GM21619 (cell line): ENCODE data around the gene CNKSR3.

Experiments
- ATAC-seq: cut with Tn5 transposase; IDR thresholded peaks from one replicate; pipeline ENCODE4 v1.9.1; 2021; ENCODE audit not compliant: unreplicated experiment

The CNKSR3 gene

GRCh38 chr6:154479771-154480639 lies 30.5 kb downstream of the CNKSR3 start:
- ATAC-seq = no peak

GRCh38 chr6:154479351-154479769 lies 31.1 kb downstream of the CNKSR3 start:
- no peak for ATAC-seq

- ATAC-seq = no peak
Observed at GRCh38 chr6:154478701-154479060, 31.8 kb downstream of the CNKSR3 start.

GRCh38 chr6:154478021-154478700 lies 32.3 kb downstream of the CNKSR3 start:
- no peak for ATAC-seq

GRCh38 chr6:154476494-154476893 lies 34.0 kb downstream of the CNKSR3 start:
- ATAC-seq = no peak

GRCh38 chr6:154474648-154475428 lies 35.6 kb downstream of the CNKSR3 start:
- ATAC-seq = no peak

- no peak for ATAC-seq
Observed at GRCh38 chr6:154473324-154473723, 37.2 kb downstream of the CNKSR3 start.

GRCh38 chr6:154471609-154472362 lies 38.7 kb downstream of the CNKSR3 start:
- ATAC-seq = no peak

GRCh38 chr6:154469306-154469935 lies 41.1 kb downstream of the CNKSR3 start:
- ATAC-seq = no peak

GRCh38 chr6:154468760-154469159 lies 41.7 kb downstream of the CNKSR3 start:
- ATAC-seq = no peak

GRCh38 chr6:154466971-154467679 lies 43.4 kb downstream of the CNKSR3 start:
- ATAC-seq = no peak

GRCh38 chr6:154466139-154466538 lies 44.3 kb downstream of the CNKSR3 start:
- ATAC-seq = no peak

- ATAC-seq = no peak
Observed at GRCh38 chr6:154463573-154464419, 46.7 kb downstream of the CNKSR3 start.

GRCh38 chr6:154462425-154462824 lies 48.1 kb downstream of the CNKSR3 start:
- no peak for ATAC-seq

- no peak for ATAC-seq
Observed at GRCh38 chr6:154461348-154461747, 49.1 kb downstream of the CNKSR3 start.

GRCh38 chr6:154460306-154461071 lies 50.0 kb downstream of the CNKSR3 start:
- ATAC-seq = no peak

- ATAC-seq = no peak
Observed at GRCh38 chr6:154459513-154459912, 51.0 kb downstream of the CNKSR3 start.
